OCI-LY1 (cell line): Measurements from ENCODE around the gene FERD3L.

Source experiments
- H2AFZ ChIP-seq: fragments of 200-600 bp; sonication (generic), shearing (Covaris generic); 2 replicates; pipeline ENCODE4 v1.6.0; 2014; ENCODE audit warnings: antibody characterized with exemption, mild to moderate bottlenecking, low read length
- H3F3A ChIP-seq: fragments of 200-600 bp; sonication (generic), shearing (Covaris generic); 2 replicates; pipeline ENCODE4 v1.6.0; 2014; ENCODE audit warnings: mild to moderate bottlenecking, antibody characterized with exemption, low read length, moderate library complexity; ENCODE audit not compliant: insufficient read depth
- H3K27ac ChIP-seq: fragments of 200-600 bp; sonication (generic); 2 replicates; pipeline ENCODE4 v1.5.1; 2014; ENCODE audit warnings: low read length, mixed run types, mild to moderate bottlenecking, low read depth; ENCODE audit not compliant: poor library complexity, severe bottlenecking
- H3K27me3 ChIP-seq: fragments of 200-600 bp; sonication (generic); 2 replicates; pipeline ENCODE4 v1.6.0; 2014; ENCODE audit warnings: antibody characterized with exemption, mild to moderate bottlenecking, low read length, moderate library complexity; ENCODE audit not compliant: insufficient read depth
- H3K36me3 ChIP-seq: fragments of 200-600 bp; sonication (generic); 2 replicates; pipeline ENCODE4 v1.6.1; 2014; ENCODE audit warnings: mild to moderate bottlenecking, antibody characterized with exemption, low read length, moderate library complexity, mixed read lengths; ENCODE audit not compliant: insufficient read depth
- H3K4me1 ChIP-seq: fragments of 200-600 bp; sonication (generic); 2 replicates; pipeline ENCODE4 v1.5.1; 2014; ENCODE audit warnings: mild to moderate bottlenecking, low read length, moderate library complexity; ENCODE audit not compliant: insufficient read depth, severe bottlenecking
- H3K4me2 ChIP-seq: fragments of 200-600 bp; sonication (generic), shearing (Covaris generic); 2 replicates; pipeline ENCODE4 v1.6.1; 2014; ENCODE audit warnings: low read length
- H3K4me3 ChIP-seq: fragments of 200-600 bp; sonication (generic); 2 replicates; pipeline ENCODE4 v1.5.1; 2014; ENCODE audit warnings: low read length, low read depth, mild to moderate bottlenecking, mixed read lengths; ENCODE audit not compliant: poor library complexity, severe bottlenecking
- H3K79me2 ChIP-seq: fragments of 200-600 bp; shearing (Covaris generic); 2 replicates; pipeline ENCODE4 v1.6.1; 2016; ENCODE audit warnings: mixed run types, low read length, mixed read lengths; ENCODE audit not compliant: insufficient read depth
- H3K9ac ChIP-seq: fragments of 200-600 bp; sonication (generic), shearing (Covaris generic); 2 replicates; pipeline ENCODE4 v1.6.1; 2014; ENCODE audit warnings: mild to moderate bottlenecking, low read length, mixed read lengths
- H3K9me2 ChIP-seq: fragments of 200-600 bp; sonication (generic), shearing (Covaris generic); 2 replicates; pipeline ENCODE4 v1.6.1; 2014; ENCODE audit warnings: low read depth, mild to moderate bottlenecking, low read length, mixed read lengths
- H3K9me3 ChIP-seq: fragments of 200-600 bp; shearing (Covaris generic); 2 replicates; pipeline ENCODE4 v1.6.1; 2014; ENCODE audit warnings: low read length, mixed read lengths
- H4K20me1 ChIP-seq: fragments of 200-600 bp; sonication (generic), shearing (Covaris generic); 2 replicates; pipeline ENCODE4 v1.6.0; 2016; ENCODE audit warnings: mild to moderate bottlenecking, low read length; ENCODE audit not compliant: insufficient read depth
- CTCF ChIP-seq: fragments of 200-600 bp; sonication (generic), shearing (Covaris generic); IDR thresholded peaks from 2 replicates; pipeline ENCODE4 v1.5.1; 2017; ENCODE audit warnings: mild to moderate bottlenecking, antibody characterized with exemption, low read length, moderate library complexity, mixed read lengths
- EZH2 ChIP-seq: fragments of 200-600 bp; sonication (generic), shearing (Covaris generic); IDR thresholded peaks from 2 replicates; pipeline ENCODE4 v1.8.0; 2017; ENCODE audit warnings: borderline replicate concordance, mixed run types, mild to moderate bottlenecking, antibody characterized with exemption, low read length, moderate library complexity, mixed read lengths

The FERD3L gene

GRCh38 chr7:19128856-19129255 lies 16.4 kb downstream of the FERD3L start:
- no peaks in the 10 kb centered on the region for H3K9me3 ChIP-seq
- no peaks in the 10 kb centered on the region for H3K36me3 ChIP-seq
- no peak overlapping the region for H3K4me2 ChIP-seq
- no peak overlapping the region for H2AFZ ChIP-seq
- no peaks in the 10 kb centered on the region for H4K20me1 ChIP-seq
- no peak overlapping the region for H3K27ac ChIP-seq
- H3K79me2 ChIP-seq: no peaks in the 10 kb centered on the region
- no peaks in the 10 kb centered on the region for H3K9me2 ChIP-seq
- TF ChIP-seq CTCF: no peak
- TF ChIP-seq EZH2: no peak
- H3K4me1 ChIP-seq: no peaks in the 10 kb centered on the region
- no peak overlapping the region for H3K9ac ChIP-seq
- no peaks in the 10 kb centered on the region for H3K27me3 ChIP-seq
- H3F3A ChIP-seq: no peaks in the 10 kb centered on the region
- no peak overlapping the region for H3K4me3 ChIP-seq

GRCh38 chr7:19121977-19122588 lies 23.1 kb downstream of the FERD3L start:
- Histone ChIP-seq H3K4me2 (no peak overlapping the region), H3K79me2 (no peaks in the 10 kb centered on the region), H4K20me1 (no peaks in the 10 kb centered on the region), H3F3A (no peaks in the 10 kb centered on the region), H3K4me1 (no peaks in the 10 kb centered on the region), H3K9ac (no peak overlapping the region), H3K27me3 (no peaks in the 10 kb centered on the region), H3K36me3 (no peaks in the 10 kb centered on the region), H2AFZ (no peak overlapping the region), H3K27ac (no peak overlapping the region), H3K9me2 (no peaks in the 10 kb centered on the region), H3K4me3 (no peak overlapping the region), H3K9me3 (no peaks in the 10 kb centered on the region)
- no peak for TF ChIP-seq EZH2
- peak; percentile 72 for TF ChIP-seq CTCF

GRCh38 chr7:19119870-19120486 lies 25.2 kb downstream of the FERD3L start:
- H3K36me3 ChIP-seq: no peaks in the 10 kb centered on the region
- H3K9ac ChIP-seq: no peak overlapping the region
- H3K27me3 ChIP-seq: no peaks in the 10 kb centered on the region

More at GRCh38 chr7:19119870-19120486, 25.2 kb downstream of the FERD3L start:
- H3K27ac ChIP-seq: no peak overlapping the region
- no peak overlapping the region for H3K4me2 ChIP-seq
- H3K9me2 ChIP-seq: no peaks in the 10 kb centered on the region
- no peaks in the 10 kb centered on the region for H4K20me1 ChIP-seq
- no peaks in the 10 kb centered on the region for H3K4me1 ChIP-seq
- H3K4me3 ChIP-seq: no peak overlapping the region
- H3K9me3 ChIP-seq: no peaks in the 10 kb centered on the region
- TF ChIP-seq CTCF: no peak
- TF ChIP-seq EZH2: no peak
- H2AFZ ChIP-seq: no peak overlapping the region
- no peaks in the 10 kb centered on the region for H3F3A ChIP-seq
- H3K79me2 ChIP-seq: no peaks in the 10 kb centered on the region
